H9 (cell line): ENCODE data around the gene KDM2A. TPM values are rescaled to one million over a fixed set of nuclear protein-coding genes. Genes with fewer than 3 reads are reported as not detected.

Experiments
- DNase-seq: peaks from one replicate; pipeline ENCODE4 v3.0.0-alpha.2; 2017
- H2AFZ ChIP-seq: one replicate; pipeline ENCODE4 v1.6.1; 2013; ENCODE audit warnings: mild to moderate bottlenecking, low read length, control low read depth, moderate library complexity
- H2AK5ac ChIP-seq: 2 replicates; pipeline ENCODE4 v1.6.1; 2013; ENCODE audit warnings: low read length, control low read depth, mixed read lengths; ENCODE audit not compliant: insufficient read length
- H2BK120ac ChIP-seq: one replicate; pipeline ENCODE4 v1.6.1; 2013; ENCODE audit warnings: low read depth, mild to moderate bottlenecking, low read length, control low read depth, inconsistent platforms; ENCODE audit not compliant: poor library complexity, severe bottlenecking
- H2BK12ac ChIP-seq: 2 replicates; pipeline ENCODE4 v1.6.1; 2013; ENCODE audit warnings: low read length, control low read depth, mixed read lengths, low read depth; ENCODE audit not compliant: insufficient read length
- H2BK15ac ChIP-seq: 2 replicates; pipeline ENCODE4 v1.6.1; 2013; ENCODE audit warnings: low read depth, low read length, control low read depth
- H2BK20ac ChIP-seq: one replicate; pipeline ENCODE4 v1.6.1; 2013; ENCODE audit warnings: low read depth, mild to moderate bottlenecking, low read length, control low read depth, inconsistent platforms; ENCODE audit not compliant: poor library complexity, severe bottlenecking
- H2BK5ac ChIP-seq: 2 replicates; pipeline ENCODE4 v1.6.1; 2013; ENCODE audit warnings: low read length, control low read depth, mixed read lengths; ENCODE audit not compliant: insufficient read length
- H3K14ac ChIP-seq: 2 replicates; pipeline ENCODE4 v1.6.1; 2013; ENCODE audit warnings: low read length, control low read depth; ENCODE audit not compliant: insufficient read depth
- H3K18ac ChIP-seq: 2 replicates; pipeline ENCODE4 v1.6.1; 2013; ENCODE audit warnings: low read depth, mild to moderate bottlenecking, mixed read lengths, low read length, control low read depth; ENCODE audit not compliant: insufficient read length
- H3K23ac ChIP-seq: 2 replicates; pipeline ENCODE4 v1.6.1; 2013; ENCODE audit warnings: low read length, control low read depth, mixed read lengths, low read depth; ENCODE audit not compliant: insufficient read length
- H3K23me2 ChIP-seq: 2 replicates; pipeline ENCODE4 v1.6.1; 2013; ENCODE audit warnings: low read depth, mild to moderate bottlenecking, mixed read lengths, low read length, control low read depth; ENCODE audit not compliant: insufficient read length, poor library complexity, severe bottlenecking
- H3K27ac ChIP-seq: 2 replicates; pipeline ENCODE4 v1.5.1; 2013; ENCODE audit warnings: low read length, control low read depth, mixed read lengths, low read depth; ENCODE audit not compliant: insufficient read length
- H3K27me3 ChIP-seq: 2 replicates; pipeline ENCODE4 v1.6.1; 2013; ENCODE audit warnings: low read length, control low read depth, inconsistent platforms; ENCODE audit not compliant: insufficient read depth
- H3K4ac ChIP-seq: 2 replicates; pipeline ENCODE4 v1.6.1; 2013; ENCODE audit warnings: low read depth, mild to moderate bottlenecking, control low read depth, inconsistent platforms, low read length, moderate library complexity
- H3K4me1 ChIP-seq: 2 replicates; pipeline ENCODE4 v1.6.1; 2013; ENCODE audit warnings: low read length, control low read depth, inconsistent platforms; ENCODE audit not compliant: insufficient read depth
- H3K4me2 ChIP-seq: 2 replicates; pipeline ENCODE4 v1.6.1; 2013; ENCODE audit warnings: low read length, control low read depth, mixed read lengths; ENCODE audit not compliant: insufficient read length, insufficient read depth
- H3K56ac ChIP-seq: 2 replicates; pipeline ENCODE4 v1.6.1; 2013; ENCODE audit warnings: low read depth, mild to moderate bottlenecking, mixed read lengths, low read length, control low read depth; ENCODE audit not compliant: insufficient read length
- H3K79me1 ChIP-seq: 2 replicates; pipeline ENCODE4 v1.6.1; 2013; ENCODE audit warnings: low read depth, mild to moderate bottlenecking, moderate library complexity, low read length, control low read depth, inconsistent platforms; ENCODE audit not compliant: insufficient read depth, poor library complexity, severe bottlenecking
- H3K79me2 ChIP-seq: 2 replicates; pipeline ENCODE4 v1.6.1; 2013; ENCODE audit warnings: low read length, control low read depth, inconsistent platforms; ENCODE audit not compliant: insufficient read depth
- H3K9ac ChIP-seq: 2 replicates; pipeline ENCODE4 v1.6.1; 2013; ENCODE audit warnings: low read length, control low read depth, mixed read lengths; ENCODE audit not compliant: insufficient read length; ENCODE audit errors: extremely low read depth
- H3K9me3 ChIP-seq: one replicate; pipeline ENCODE4 v1.6.1; 2013; ENCODE audit warnings: low read depth, low read length, inconsistent platforms; ENCODE audit not compliant: control insufficient read depth
- H3T11ph ChIP-seq: one replicate; pipeline ENCODE4 v1.6.1; 2013; ENCODE audit warnings: mild to moderate bottlenecking, low read length, control low read depth, inconsistent platforms
- H4K20me1 ChIP-seq: one replicate; pipeline ENCODE4 v1.6.1; 2013; ENCODE audit not compliant: control insufficient read depth, insufficient read length, insufficient read depth
- H4K5ac ChIP-seq: 2 replicates; pipeline ENCODE4 v1.6.1; 2013; ENCODE audit warnings: low read depth, mild to moderate bottlenecking, mixed read lengths, low read length, control low read depth; ENCODE audit not compliant: insufficient read length
- H4K8ac ChIP-seq: replicated peaks from 2 replicates; pipeline ENCODE4 v1.6.1; 2013; ENCODE audit warnings: low read length, control low read depth, mixed read lengths, low read depth; ENCODE audit not compliant: insufficient read length
- H4K91ac ChIP-seq: 2 replicates; pipeline ENCODE4 v1.6.1; 2013; ENCODE audit warnings: low read depth, mild to moderate bottlenecking, moderate library complexity, mixed read lengths, low read length, control low read depth; ENCODE audit not compliant: insufficient read length
- H3K27ac Mint-ChIP-seq, 3 experiments: 2 replicates in 2 of 3; 3 replicates in 1 of 3; pipeline ENCODE4 v1.8.0; 2020 to 2021; ENCODE audit warnings: mixed read lengths in 3 of 3, mild to moderate bottlenecking in 1 of 3, moderate library complexity in 1 of 3
- H3K27me3 Mint-ChIP-seq: 2 replicates; pipeline ENCODE4 v1.8.0; 2021; ENCODE audit warnings: low read depth, mild to moderate bottlenecking, moderate library complexity, mixed read lengths
- H3K36me3 Mint-ChIP-seq, 3 experiments: 2 replicates in 2 of 3; 3 replicates in 1 of 3; pipeline ENCODE4 v1.8.0; 2020 to 2021; ENCODE audit warnings: low read depth in 3 of 3, mixed read lengths in 3 of 3; ENCODE audit not compliant: insufficient read depth in 1 of 3
- H3K4me1 Mint-ChIP-seq, 2 experiments: 2 replicates each; pipeline ENCODE4 v1.8.0; 2020; ENCODE audit warnings: mixed read lengths in 2 of 2
- H3K4me3 Mint-ChIP-seq, 2 experiments: 2 replicates in 1 of 2; 3 replicates in 1 of 2; pipeline ENCODE4 v1.8.0; 2020 to 2021; ENCODE audit warnings: mild to moderate bottlenecking in 2 of 2, mixed read lengths in 2 of 2, moderate library complexity in 1 of 2
- H3K9me3 Mint-ChIP-seq, 2 experiments: 2 replicates in 1 of 2; 3 replicates in 1 of 2; pipeline ENCODE4 v1.8.0; 2020; ENCODE audit warnings: mild to moderate bottlenecking in 2 of 2, mixed read lengths in 2 of 2, moderate library complexity in 1 of 2
- WGBS: extraction: QIAGEN DNeasy Blood & Tissue Kit; methylation state at CpG from one replicate; pipeline ENCODE4 v1.1.7; 2013; ENCODE audit warnings: missing lambda C conversion rate, low lambda C conversion rate, mixed read lengths; ENCODE audit not compliant: insufficient read length; ENCODE audit errors: extremely low coverage; 5-methylcytosine and 5-hydroxymethylcytosine counted together
- total RNA-seq: library from RNA; stranded (reverse); gene quantifications from 2 replicates; pipeline ENCODE4 v1.2.1, GENCODE V29; 2021
- TF ChIP-seq, protein P1 (sequence below): fragments of 200-600 bp; sonication (generic); conservative IDR thresholded peaks from 3 replicates; pipeline ENCODE4 v1.8.0; 2021; ENCODE audit warnings: antibody characterized with exemption, mild to moderate bottlenecking

Gene KDM2A
- total RNA-seq, 1 experiment from 2014 or later, result 85.9 TPM

DNA sequence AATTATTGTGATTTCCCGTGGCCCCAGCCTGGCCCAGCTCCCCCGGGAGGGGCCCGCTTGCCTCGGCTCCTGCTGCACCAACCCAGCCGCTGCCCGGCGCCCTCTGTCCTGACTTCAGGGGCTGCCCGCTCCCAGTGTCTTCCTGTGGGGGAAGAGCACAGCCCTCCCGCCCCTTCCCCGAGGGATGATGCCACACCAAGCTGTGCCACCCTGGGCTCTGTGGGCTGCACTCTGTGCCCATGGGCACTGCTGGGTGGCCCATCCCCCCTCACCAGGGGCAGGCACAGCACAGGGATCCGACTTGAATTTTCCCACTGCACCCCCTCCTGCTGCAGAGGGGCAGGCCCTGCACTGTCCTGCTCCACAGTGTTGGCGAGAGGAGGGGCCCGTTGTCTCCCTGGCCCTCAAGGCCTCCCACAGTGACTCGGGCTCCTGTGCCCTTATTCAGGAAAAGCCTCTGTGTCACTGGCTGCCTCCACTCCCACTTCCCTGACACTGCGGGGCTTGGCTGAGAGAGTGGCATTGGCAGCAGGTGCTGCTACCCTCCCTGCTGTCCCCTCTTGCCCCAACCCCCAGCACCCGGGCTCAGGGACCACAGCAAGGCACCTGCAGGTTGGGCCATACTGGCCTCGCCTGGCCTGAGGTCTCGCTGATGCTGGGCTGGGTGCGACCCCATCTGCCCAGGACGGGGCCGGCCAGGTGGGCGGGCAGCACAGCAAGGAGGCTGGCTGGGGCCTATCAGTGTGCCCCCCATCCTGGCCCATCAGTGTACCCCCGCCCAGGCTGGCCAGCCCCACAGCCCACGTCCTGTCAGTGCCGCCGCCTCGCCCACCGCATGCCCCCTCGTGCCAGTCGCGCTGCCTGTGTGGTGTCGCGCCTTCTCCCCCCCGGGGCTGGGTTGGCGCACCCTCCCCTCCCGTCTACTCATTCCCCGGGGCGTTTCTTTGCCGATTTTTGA is 166.8 kb downstream of the KDM2A start:
- no peak for DNase-seq
- Mint-ChIP-seq H3K4me3 (no peak overlapping the region), H3K36me3 (peaks cover 12 to 47% (median 36%) of the 10 kb centered on the region in 3 experiments; a peak in 6 of 7 replicates), H3K9me3 (no peaks in the 10 kb centered on the region; a peak in 1 of 5 replicates), H3K27ac (no peak overlapping the region), H3K27me3 (peaks cover 2% of the 10 kb centered on the region; the same call in 1 of the 2 replicates), H3K4me1 (peaks cover 16 to 17% of the 10 kb centered on the region in 2 experiments)
- H3K9me3 ChIP-seq, result no peaks in the 10 kb centered on the region
- H3K4ac ChIP-seq, result no peak overlapping the region
- no peak overlapping the region for H3K14ac ChIP-seq
- no peaks in the 10 kb centered on the region for H4K20me1 ChIP-seq
- no peak overlapping the region for H3K9ac ChIP-seq
- no peaks in the 10 kb centered on the region for H3K27me3 ChIP-seq
- no peak overlapping the region for H2BK20ac ChIP-seq
- H3T11ph ChIP-seq, result no peak overlapping the region
- peaks cover 4% of the 10 kb centered on the region; the same call in 1 of the 2 replicates for H3K4me1 ChIP-seq
- no peak overlapping the region for H2BK5ac ChIP-seq
- H4K8ac ChIP-seq, result no peak overlapping the region
- H4K5ac ChIP-seq, result no peak overlapping the region
- no peak overlapping the region for H4K91ac ChIP-seq
- no peak overlapping the region for H2BK15ac ChIP-seq
- no peak overlapping the region for H2AK5ac ChIP-seq
- H3K18ac ChIP-seq, result no peak overlapping the region
- H3K23me2 ChIP-seq, result peaks cover 6% of the 10 kb centered on the region
- WGBS, result no CpG with 5 or more reads among the region's 39 CpGs
- H3K79me2 ChIP-seq, result no peaks in the 10 kb centered on the region
- H2BK120ac ChIP-seq, result no peak overlapping the region
- H3K27ac ChIP-seq, result no peak overlapping the region
- H3K23ac ChIP-seq, result no peak overlapping the region
- TF ChIP-seq, protein P1, sequence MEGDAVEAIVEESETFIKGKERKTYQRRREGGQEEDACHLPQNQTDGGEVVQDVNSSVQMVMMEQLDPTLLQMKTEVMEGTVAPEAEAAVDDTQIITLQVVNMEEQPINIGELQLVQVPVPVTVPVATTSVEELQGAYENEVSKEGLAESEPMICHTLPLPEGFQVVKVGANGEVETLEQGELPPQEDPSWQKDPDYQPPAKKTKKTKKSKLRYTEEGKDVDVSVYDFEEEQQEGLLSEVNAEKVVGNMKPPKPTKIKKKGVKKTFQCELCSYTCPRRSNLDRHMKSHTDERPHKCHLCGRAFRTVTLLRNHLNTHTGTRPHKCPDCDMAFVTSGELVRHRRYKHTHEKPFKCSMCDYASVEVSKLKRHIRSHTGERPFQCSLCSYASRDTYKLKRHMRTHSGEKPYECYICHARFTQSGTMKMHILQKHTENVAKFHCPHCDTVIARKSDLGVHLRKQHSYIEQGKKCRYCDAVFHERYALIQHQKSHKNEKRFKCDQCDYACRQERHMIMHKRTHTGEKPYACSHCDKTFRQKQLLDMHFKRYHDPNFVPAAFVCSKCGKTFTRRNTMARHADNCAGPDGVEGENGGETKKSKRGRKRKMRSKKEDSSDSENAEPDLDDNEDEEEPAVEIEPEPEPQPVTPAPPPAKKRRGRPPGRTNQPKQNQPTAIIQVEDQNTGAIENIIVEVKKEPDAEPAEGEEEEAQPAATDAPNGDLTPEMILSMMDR, result no peak
- no peak overlapping the region for H3K4me2 ChIP-seq
- no peak overlapping the region for H2BK12ac ChIP-seq
- no peaks in the 10 kb centered on the region for H3K79me1 ChIP-seq
- no peak overlapping the region for H2AFZ ChIP-seq
- H3K56ac ChIP-seq, result no peak overlapping the region
